GM12878 (cell line): Measurements from ENCODE around the gene HSF4. TPM values are rescaled to one million over a fixed set of nuclear protein-coding genes. Genes with fewer than 3 reads are reported as not detected.

ENCODE experiments used
- BHLHE40 ChIP-seq, 2 experiments: fragments of 450-650 bp in 1 of 2; IDR thresholded peaks; 2 replicates each; pipeline ENCODE4 v1.6.1; 2011 to 2017; ENCODE audit warnings: low read depth in 2 of 2, borderline replicate concordance in 1 of 2, improper control_type of control experiment in 1 of 2, low read length in 1 of 2, mild to moderate bottlenecking in 1 of 2
- DPF2 ChIP-seq: fragments of 450-650 bp; IDR thresholded peaks from 2 replicates; pipeline ENCODE4 v1.6.1; 2017; ENCODE audit warnings: mild to moderate bottlenecking
- EGR1 ChIP-seq, 2 experiments: IDR thresholded peaks; 1 replicate in 1 of 2; 2 replicates in 1 of 2; pipeline ENCODE4 v1.6.1; 2011 to 2012; ENCODE audit warnings: low read depth in 2 of 2, low read length in 2 of 2, borderline replicate concordance in 1 of 2, mild to moderate bottlenecking in 1 of 2, moderate library complexity in 1 of 2
- NR2F1 ChIP-seq: fragments of 450-650 bp; conservative IDR thresholded peaks from 2 replicates; pipeline ENCODE4 v1.6.1; 2017; ENCODE audit warnings: mild to moderate bottlenecking
- PAX5 ChIP-seq: IDR thresholded peaks from 2 replicates; pipeline ENCODE4 v1.6.1; 2011; ENCODE audit warnings: low read depth, low read length, borderline replicate concordance
- POLR2AphosphoS2 ChIP-seq: IDR thresholded peaks from 2 replicates; pipeline ENCODE4 v1.6.1; 2011; ENCODE audit warnings: low read depth, mild to moderate bottlenecking, low read length, improper control_type of control experiment, moderate library complexity
- ZBTB33 ChIP-seq: fragments of 450-650 bp; IDR thresholded peaks from 2 replicates; pipeline ENCODE4 v1.6.1; 2017; ENCODE audit warnings: mild to moderate bottlenecking
- polyA plus RNA-seq, 11 experiments: library from polyadenylated mRNA; depleted of rRNA in 4 of 11; unstranded in 6 of 11; stranded (reverse) in 5 of 11; fragments of >200 nt; fragmentation: Nextera tagmentation in 4 of 11; fragmentation: Illumina TruSeq in 1 of 11; extraction: Ambion mirVana in 4 of 11; extraction: Trizol in 1 of 11; gene quantifications; 1 replicate in 1 of 11; 2 replicates in 10 of 11; pipeline versions ENCODE4 v1.2.1 to v1.2.3, GENCODE V29; 2011 to 2016; ENCODE audit warnings: inconsistent platforms in 2 of 11, missing spikeins in 2 of 11, low read depth in 1 of 11
- total RNA-seq, 4 experiments: library from RNA; depleted of rRNA in 3 of 4; stranded (reverse); fragments of >200 nt in 3 of 4; fragmentation: Illumina TruSeq in 1 of 4; extraction: Trizol in 1 of 4; gene quantifications; 2 replicates each; pipeline versions ENCODE4 v1.2.1 to v1.2.3, GENCODE V29; 2013 to 2021
- TF ChIP-seq, protein P1 (sequence below): fragments of 450-650 bp; IDR thresholded peaks from 2 replicates; pipeline ENCODE4 v1.6.1; 2018; ENCODE audit warnings: borderline replicate concordance, mild to moderate bottlenecking; ENCODE audit not compliant: partially characterized antibody
- TF ChIP-seq, protein P2 (sequence below): fragments of 150-350 bp; IDR thresholded peaks from 2 replicates; pipeline ENCODE4 v1.6.1; 2014; ENCODE audit warnings: mild to moderate bottlenecking, low read depth, low read length

HSF4 gene
- total and polyA plus RNA-seq, 10 of the 15 experiments (the other 5 are each of a cell fraction or from before 2014, with no cell fraction given) = 0.31 to 9.9 (median 2.6) TPM; not detected in 1

- TF ChIP-seq, protein P1, sequence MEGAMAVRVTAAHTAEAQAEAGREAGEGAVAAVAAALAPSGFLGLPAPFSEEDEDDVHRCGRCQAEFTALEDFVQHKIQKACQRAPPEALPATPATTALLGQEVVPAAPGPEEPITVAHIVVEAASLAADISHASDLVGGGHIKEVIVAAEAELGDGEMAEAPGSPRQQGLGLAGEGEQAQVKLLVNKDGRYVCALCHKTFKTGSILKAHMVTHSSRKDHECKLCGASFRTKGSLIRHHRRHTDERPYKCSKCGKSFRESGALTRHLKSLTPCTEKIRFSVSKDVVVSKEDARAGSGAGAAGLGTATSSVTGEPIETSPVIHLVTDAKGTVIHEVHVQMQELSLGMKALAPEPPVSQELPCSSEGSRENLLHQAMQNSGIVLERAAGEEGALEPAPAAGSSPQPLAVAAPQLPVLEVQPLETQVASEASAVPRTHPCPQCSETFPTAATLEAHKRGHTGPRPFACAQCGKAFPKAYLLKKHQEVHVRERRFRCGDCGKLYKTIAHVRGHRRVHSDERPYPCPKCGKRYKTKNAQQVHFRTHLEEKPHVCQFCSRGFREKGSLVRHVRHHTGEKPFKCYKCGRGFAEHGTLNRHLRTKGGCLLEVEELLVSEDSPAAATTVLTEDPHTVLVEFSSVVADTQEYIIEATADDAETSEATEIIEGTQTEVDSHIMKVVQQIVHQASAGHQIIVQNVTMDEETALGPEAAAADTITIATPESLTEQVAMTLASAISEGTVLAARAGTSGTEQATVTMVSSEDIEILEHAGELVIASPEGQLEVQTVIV = no peak
- TF ChIP-seq ZBTB33 = peak; percentile 59; the same call in 1 of the 2 replicates
- TF ChIP-seq PAX5 = no peak
- TF ChIP-seq BHLHE40 (IDR thresholded peaks at IDR 0.05; ENCODE audit: borderline replicate concordance in 1 of 2, low read depth in 2 of 2, low read length in 1 of 2) = no peak
- 0 out of 2 replicates have a peak, but pooled peaks have one; percentile 7 for TF ChIP-seq DPF2
- TF ChIP-seq, protein P2, sequence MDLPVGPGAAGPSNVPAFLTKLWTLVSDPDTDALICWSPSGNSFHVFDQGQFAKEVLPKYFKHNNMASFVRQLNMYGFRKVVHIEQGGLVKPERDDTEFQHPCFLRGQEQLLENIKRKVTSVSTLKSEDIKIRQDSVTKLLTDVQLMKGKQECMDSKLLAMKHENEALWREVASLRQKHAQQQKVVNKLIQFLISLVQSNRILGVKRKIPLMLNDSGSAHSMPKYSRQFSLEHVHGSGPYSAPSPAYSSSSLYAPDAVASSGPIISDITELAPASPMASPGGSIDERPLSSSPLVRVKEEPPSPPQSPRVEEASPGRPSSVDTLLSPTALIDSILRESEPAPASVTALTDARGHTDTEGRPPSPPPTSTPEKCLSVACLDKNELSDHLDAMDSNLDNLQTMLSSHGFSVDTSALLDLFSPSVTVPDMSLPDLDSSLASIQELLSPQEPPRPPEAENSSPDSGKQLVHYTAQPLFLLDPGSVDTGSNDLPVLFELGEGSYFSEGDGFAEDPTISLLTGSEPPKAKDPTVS = no peak
- TF ChIP-seq NR2F1 = no peak
- TF ChIP-seq EGR1 (IDR thresholded peaks at IDR 0.05; ENCODE audit: borderline replicate concordance in 1 of 2, low read depth in 2 of 2, low read length in 2 of 2) = peak in 1 of 2 experiments; percentile 55; a peak in 1 of 3 replicates
- TF ChIP-seq POLR2AphosphoS2 = peak; percentile 57; the same call in 1 of the 2 replicates
- TF ChIP-seq, all 136 proteins: peak for 7
Measured at GRCh38 chr16:67150047-67150832, 14.3 kb upstream of the HSF4 start (continued).
